Raji (cell line): ENCODE data around the gene GP2.

ENCODE experiments used
- POLR2A ChIP-seq: IDR thresholded peaks from 2 replicates; pipeline ENCODE4 v1.6.1; 2011; ENCODE audit warnings: low read depth, low read length, control low read depth; ENCODE audit not compliant: insufficient read depth

GP2 gene

GRCh38 chr16:20332411-20332810 lies 5.1 kb upstream of the GP2 start:
- no peak for TF ChIP-seq POLR2A

GRCh38 chr16:20331635-20332034 lies 4.3 kb upstream of the GP2 start:
- no peak for TF ChIP-seq POLR2A

GRCh38 chr16:20329392-20330138 lies 2.3 kb upstream of the GP2 start:
- TF ChIP-seq POLR2A = no peak

- no peak for TF ChIP-seq POLR2A
Measured at GRCh38 chr16:20326321-20326720, 992 bp downstream of the GP2 start.

GRCh38 chr16:20325005-20325404 lies 2.3 kb downstream of the GP2 start:
- TF ChIP-seq POLR2A = no peak

- TF ChIP-seq POLR2A = no peak
Measured at GRCh38 chr16:20323591-20324117, 3.7 kb downstream of the GP2 start.

GRCh38 chr16:20322696-20323095 lies 4.6 kb downstream of the GP2 start:
- TF ChIP-seq POLR2A = no peak

- TF ChIP-seq POLR2A = no peak
Measured at GRCh38 chr16:20321671-20322070, 5.6 kb downstream of the GP2 start.

GRCh38 chr16:20320592-20320991 lies 6.7 kb downstream of the GP2 start:
- no peak for TF ChIP-seq POLR2A

- no peak for TF ChIP-seq POLR2A
Measured at GRCh38 chr16:20320178-20320577, 7.1 kb downstream of the GP2 start.

- TF ChIP-seq POLR2A = no peak
Measured at GRCh38 chr16:20319406-20319805, 7.9 kb downstream of the GP2 start.

GRCh38 chr16:20318437-20318836 lies 8.9 kb downstream of the GP2 start:
- no peak for TF ChIP-seq POLR2A

- TF ChIP-seq POLR2A = no peak
Measured at GRCh38 chr16:20318006-20318405, 9.3 kb downstream of the GP2 start.

- TF ChIP-seq POLR2A = no peak
Measured at GRCh38 chr16:20317117-20317516, 10.2 kb downstream of the GP2 start.

GRCh38 chr16:20316715-20317114 lies 10.6 kb downstream of the GP2 start:
- TF ChIP-seq POLR2A = no peak

- no peak for TF ChIP-seq POLR2A
Measured at GRCh38 chr16:20315764-20316163, 11.5 kb downstream of the GP2 start.

- no peak for TF ChIP-seq POLR2A
Measured at GRCh38 chr16:20314575-20314974, 12.7 kb downstream of the GP2 start.
